CD14-positive monocyte (primary cell): ENCODE measurements around the gene KHNYN. TPM values are rescaled to one million over a fixed set of nuclear protein-coding genes. Genes with fewer than 3 reads are reported as not detected.

Experiments
- DNase-seq, 3 donors: peaks; one replicate each; pipeline ENCODE4 v3.0.0-alpha.2; 2011 to 2022
- H2AFZ ChIP-seq: 2 replicates; pipeline ENCODE4 v1.6.0; 2012; ENCODE audit warnings: mild to moderate bottlenecking, low read depth, low read length, inconsistent platforms; ENCODE audit not compliant: insufficient read depth, poor library complexity, severe bottlenecking
- H3K27ac ChIP-seq, 2 donors: 1 replicate in 1 of 2; 2 replicates in 1 of 2; pipeline ENCODE4 v1.5.1; 2012 to 2013; ENCODE audit warnings: low read length in 2 of 2, control low read depth in 1 of 2, inconsistent platforms in 1 of 2, low read depth in 1 of 2, mild to moderate bottlenecking in 1 of 2
- H3K27me3 ChIP-seq, 2 donors: one replicate each; pipeline versions ENCODE4 v1.6.0 to v1.6.1; 2011 to 2013; ENCODE audit warnings: low read length in 2 of 2; ENCODE audit not compliant: control insufficient read depth in 2 of 2, insufficient read depth in 2 of 2
- H3K36me3 ChIP-seq, 2 donors: replicated peaks in 1 of 2; 1 replicate in 1 of 2; 2 replicates in 1 of 2; pipeline versions ENCODE4 v1.5.1 to v1.6.1; 2012 to 2013; ENCODE audit warnings: low read length in 2 of 2, control low read depth in 1 of 2, inconsistent platforms in 1 of 2, mild to moderate bottlenecking in 1 of 2; ENCODE audit not compliant: insufficient read depth in 2 of 2, control insufficient read depth in 1 of 2
- H3K4me1 ChIP-seq, 2 donors: 1 replicate in 1 of 2; 2 replicates in 1 of 2; pipeline versions ENCODE4 v1.5.1 to v1.6.1; 2012 to 2013; ENCODE audit warnings: low read length in 2 of 2, control low read depth in 1 of 2, inconsistent platforms in 1 of 2, mild to moderate bottlenecking in 1 of 2, moderate library complexity in 1 of 2; ENCODE audit not compliant: insufficient read depth in 2 of 2, control insufficient read depth in 1 of 2
- H3K4me2 ChIP-seq: replicated peaks from 2 replicates; pipeline ENCODE3; 2012; ENCODE audit warnings: low read length, moderate library complexity, mild to moderate bottlenecking; ENCODE audit not compliant: poor library complexity, severe bottlenecking; ENCODE audit errors: extremely low read depth
- H3K4me3 ChIP-seq, 3 experiments: fragments of 200-600 bp in 1 of 3; sonication (generic) in 1 of 3; replicated peaks in 1 of 3; 1 replicate in 2 of 3; 2 replicates in 1 of 3; pipeline ENCODE4 v1.5.1; 2011 to 2013; ENCODE audit warnings: low read length in 3 of 3, mild to moderate bottlenecking in 3 of 3, control low read depth in 2 of 3, low read depth in 2 of 3, inconsistent platforms in 1 of 3, moderate library complexity in 1 of 3
- H3K79me2 ChIP-seq: 2 replicates; pipeline ENCODE4 v1.6.0; 2012; ENCODE audit warnings: mild to moderate bottlenecking, control low read depth, inconsistent platforms, low read length, moderate library complexity; ENCODE audit not compliant: insufficient read depth
- H3K9ac ChIP-seq: 2 replicates; pipeline ENCODE4 v1.6.0; 2017; ENCODE audit warnings: low read length, mild to moderate bottlenecking; ENCODE audit not compliant: insufficient read depth, poor library complexity, severe bottlenecking
- H3K9me3 ChIP-seq, 2 donors: replicated peaks in 1 of 2; 1 replicate in 1 of 2; 2 replicates in 1 of 2; pipeline versions ENCODE4 v1.5.1 to v1.6.1; 2012 to 2013; ENCODE audit warnings: low read length in 2 of 2, control low read depth in 1 of 2; ENCODE audit not compliant: control insufficient read depth in 1 of 2, insufficient read depth in 1 of 2
- H4K20me1 ChIP-seq: 2 replicates; pipeline ENCODE4 v1.6.0; 2012; ENCODE audit warnings: mild to moderate bottlenecking, low read length, control low read depth, moderate library complexity; ENCODE audit not compliant: insufficient read depth
- H3K27ac Mint-ChIP-seq, 7 donors: one replicate each; pipeline ENCODE4 v1.8.0; 2020; ENCODE audit warnings: mild to moderate bottlenecking in 7 of 7, mixed read lengths in 7 of 7, moderate library complexity in 6 of 7, inconsistent platforms in 2 of 7
- H3K27me3 Mint-ChIP-seq, 3 donors: one replicate each; pipeline ENCODE4 v1.8.0; 2021 to 2022; ENCODE audit warnings: low read depth in 3 of 3, mild to moderate bottlenecking in 3 of 3, mixed read lengths in 3 of 3, moderate library complexity in 3 of 3, inconsistent platforms in 1 of 3
- H3K36me3 Mint-ChIP-seq, 2 donors: one replicate each; pipeline ENCODE4 v1.8.0; 2020; ENCODE audit warnings: mixed read lengths in 2 of 2, inconsistent platforms in 1 of 2, mild to moderate bottlenecking in 1 of 2
- H3K4me1 Mint-ChIP-seq: one replicate; pipeline ENCODE4 v1.8.0; 2020; ENCODE audit warnings: mild to moderate bottlenecking, mixed read lengths
- H3K4me3 Mint-ChIP-seq, 2 donors: one replicate each; pipeline ENCODE4 v1.8.0; 2020; ENCODE audit warnings: mild to moderate bottlenecking in 2 of 2, mixed read lengths in 2 of 2, moderate library complexity in 1 of 2
- H3K9me3 Mint-ChIP-seq, 7 donors: one replicate each; pipeline ENCODE4 v1.8.0; 2020 to 2022; ENCODE audit warnings: mixed read lengths in 7 of 7, mild to moderate bottlenecking in 6 of 7, moderate library complexity in 6 of 7, inconsistent platforms in 2 of 7
- WGBS: methylation state at CpG from one replicate; pipeline ENCODE4 v1.1.5; 2013; ENCODE audit warnings: missing lambda C conversion rate; ENCODE audit not compliant: insufficient coverage; 5-methylcytosine and 5-hydroxymethylcytosine counted together
- intact Hi-C, 2 donors: fragments of 100-400 bp; cut with micrococcal nuclease; formaldehyde crosslinking; loops; one replicate each; pipeline versions ENCODE4 v1.15.0 to v1.15.1; 2023
- polyA plus RNA-seq, 3 donors: library from polyadenylated mRNA; depleted of rRNA in 1 of 3; unstranded in 2 of 3; stranded (reverse) in 1 of 3; fragments of 300-500 nt in 2 of 3; fragments of >200 nt in 1 of 3; fragmentation: Illumina TruSeq in 2 of 3; gene quantifications; 1 replicate in 2 of 3; 2 replicates in 1 of 3; pipeline ENCODE4 v1.2.3, GENCODE V29; 2012 to 2021
- TF ChIP-seq, protein P1 (sequence below): fragments of 200-600 bp; IDR thresholded peaks from one replicate; pipeline ENCODE4 v1.8.0; 2022; ENCODE audit warnings: antibody characterized with exemption, mild to moderate bottlenecking

Gene KHNYN
- polyA plus RNA-seq, 3 donors: 12.4 to 39.8 (median 16.0) TPM

GRCh38 chr14:24403294-24403998 lies 26.3 kb upstream of the KHNYN start:
- Histone ChIP-seq H3K79me2 (no peaks in the 10 kb centered on the region), H3K27ac (no peak overlapping the region), H3K4me2 (no peak overlapping the region), H3K4me1 (peaks cover 11 to 16% of the 10 kb centered on the region in 2 donors), H3K9me3 (no peaks in the 10 kb centered on the region), H3K9ac (no peak overlapping the region), H3K36me3 (no peaks in the 10 kb centered on the region), H2AFZ (no peak overlapping the region), H3K4me3 (no peak overlapping the region), H4K20me1 (no peaks in the 10 kb centered on the region), H3K27me3 (peaks cover 0 to 7% of the 10 kb centered on the region in 2 donors)
- Mint-ChIP-seq H3K4me3 (no peak overlapping the region), H3K9me3 (peaks cover 0 to 2% (median 0%) of the 10 kb centered on the region in 7 donors), H3K27me3 (peaks cover 6 to 14% (median 9%) of the 10 kb centered on the region in 3 donors), H3K4me1 (peaks cover 14% of the 10 kb centered on the region), H3K36me3 (peaks cover 0 to 4% of the 10 kb centered on the region in 2 donors), H3K27ac (no peak overlapping the region)
- no peak for DNase-seq
- WGBS: 98% methylated on average over 5 of the region's 7 CpGs
- TF ChIP-seq, protein P1, sequence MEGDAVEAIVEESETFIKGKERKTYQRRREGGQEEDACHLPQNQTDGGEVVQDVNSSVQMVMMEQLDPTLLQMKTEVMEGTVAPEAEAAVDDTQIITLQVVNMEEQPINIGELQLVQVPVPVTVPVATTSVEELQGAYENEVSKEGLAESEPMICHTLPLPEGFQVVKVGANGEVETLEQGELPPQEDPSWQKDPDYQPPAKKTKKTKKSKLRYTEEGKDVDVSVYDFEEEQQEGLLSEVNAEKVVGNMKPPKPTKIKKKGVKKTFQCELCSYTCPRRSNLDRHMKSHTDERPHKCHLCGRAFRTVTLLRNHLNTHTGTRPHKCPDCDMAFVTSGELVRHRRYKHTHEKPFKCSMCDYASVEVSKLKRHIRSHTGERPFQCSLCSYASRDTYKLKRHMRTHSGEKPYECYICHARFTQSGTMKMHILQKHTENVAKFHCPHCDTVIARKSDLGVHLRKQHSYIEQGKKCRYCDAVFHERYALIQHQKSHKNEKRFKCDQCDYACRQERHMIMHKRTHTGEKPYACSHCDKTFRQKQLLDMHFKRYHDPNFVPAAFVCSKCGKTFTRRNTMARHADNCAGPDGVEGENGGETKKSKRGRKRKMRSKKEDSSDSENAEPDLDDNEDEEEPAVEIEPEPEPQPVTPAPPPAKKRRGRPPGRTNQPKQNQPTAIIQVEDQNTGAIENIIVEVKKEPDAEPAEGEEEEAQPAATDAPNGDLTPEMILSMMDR: no peak
- intact Hi-C loops: no loop called here

- H3K27ac Mint-ChIP-seq: peak overlapping the region in 1 of 7 donors; percentile 26
Measured at GRCh38 chr14:24404814-24405213, 24.9 kb upstream of the KHNYN start.

More at GRCh38 chr14:24404814-24405213, 24.9 kb upstream of the KHNYN start:
- no peak overlapping the region for H3K4me3 Mint-ChIP-seq
- H3K4me2 ChIP-seq: no peak overlapping the region
- H3K4me1 Mint-ChIP-seq: peaks cover 6% of the 10 kb centered on the region
- H3K9ac ChIP-seq: no peak overlapping the region
- no peaks in the 10 kb centered on the region for H3K9me3 ChIP-seq
- H3K27me3 Mint-ChIP-seq: peaks cover 3 to 4% (median 4%) of the 10 kb centered on the region in 3 donors
- H3K4me3 ChIP-seq: no peak overlapping the region
- no peak overlapping the region for H2AFZ ChIP-seq
- DNase-seq: no peak
- TF ChIP-seq, protein P1: no peak
- WGBS: 100% methylated on average over 2 of the region's 4 CpGs
- peaks cover 0 to 2% (median 0%) of the 10 kb centered on the region in 7 donors for H3K9me3 Mint-ChIP-seq
- no peaks in the 10 kb centered on the region for H4K20me1 ChIP-seq
- H3K36me3 Mint-ChIP-seq: peaks cover 0 to 4% of the 10 kb centered on the region in 2 donors
- H3K27me3 ChIP-seq: peaks cover 0 to 1% of the 10 kb centered on the region in 2 donors
- no peaks in the 10 kb centered on the region for H3K79me2 ChIP-seq
- peaks cover 3 to 6% of the 10 kb centered on the region in 2 donors for H3K4me1 ChIP-seq
- H3K36me3 ChIP-seq: no peaks in the 10 kb centered on the region
- no peak overlapping the region for H3K27ac ChIP-seq
- intact Hi-C loops: loop anchor here in 1 of 2 donors (5.0 kb wide), 1 partner anchor 33 kb away; no protein-coding TSS in a partner anchor
